ENCODE data around the gene WDR70.

WDR70 gene

GRCh38 chr5:37799865-37800421 lies 420.8 kb downstream of the WDR70 start:
- TF ChIP-seq FOXM1 (IDR thresholded peaks at IDR 0.05; ENCODE audit: borderline replicate concordance) (no peak), TARDBP (IDR thresholded peaks at IDR 0.05) (no peak), FOXK2 (IDR thresholded peaks at IDR 0.05) (no peak), BHLHE40 (IDR thresholded peaks at IDR 0.05; ENCODE audit: borderline replicate concordance) (no peak), L3MBTL2 (conservative IDR thresholded peaks at IDR 0.05) (no peak), LEF1 (IDR thresholded peaks at IDR 0.05; ENCODE audit: borderline replicate concordance) (no peak), HDGF (IDR thresholded peaks at IDR 0.05; ENCODE audit: borderline replicate concordance) (no peak), NFRKB (IDR thresholded peaks at IDR 0.05) (no peak), ZNF384 (IDR thresholded peaks at IDR 0.05) (no peak), PKNOX1 (IDR thresholded peaks at IDR 0.05) (no peak), ELF4 (IDR thresholded peaks at IDR 0.05) (no peak), SP1 (IDR thresholded peaks at IDR 0.05) (no peak)
- ChIA-PET POLR2A (no interaction called here), CTCF (no interaction called here)
- DNase-seq (ENCODE audit: extremely low spot score), result no peak

DNA sequence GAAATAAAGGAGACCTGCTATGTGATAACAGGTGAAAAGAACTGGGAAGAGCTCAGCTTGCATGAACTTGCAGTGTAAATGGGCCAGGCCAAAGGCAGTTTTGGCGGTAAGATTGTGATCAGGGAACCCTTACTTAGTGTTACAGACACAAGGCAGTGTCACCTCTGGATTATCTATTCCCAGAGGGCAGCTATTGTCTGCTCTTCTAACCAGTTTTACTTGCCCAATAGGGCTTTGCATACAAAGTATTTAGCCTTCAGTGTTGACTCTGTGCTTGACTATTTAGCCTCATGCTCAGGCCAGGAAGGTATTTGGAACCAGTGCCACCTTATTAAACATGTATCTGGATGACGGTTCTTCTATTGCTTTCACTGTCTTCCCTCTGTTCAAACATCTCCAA lies 422.4 kb downstream of the WDR70 start:
- CTCF ChIA-PET, result no interaction called here
- DNase-seq (ENCODE audit: extremely low spot score), result no peak
- POLR2A ChIA-PET, result no interaction called here
- TF ChIP-seq PKNOX1 (IDR thresholded peaks at IDR 0.05), result no peak
- TF ChIP-seq FOXA1 (IDR thresholded peaks at IDR 0.05), result no peak
- no peak for TF ChIP-seq HDGF (IDR thresholded peaks at IDR 0.05; ENCODE audit: borderline replicate concordance)
- TF ChIP-seq SUZ12 (IDR thresholded peaks at IDR 0.05), result no peak
- TF ChIP-seq TARDBP (IDR thresholded peaks at IDR 0.05), result no peak
- TF ChIP-seq FOXM1 (IDR thresholded peaks at IDR 0.05; ENCODE audit: borderline replicate concordance), result no peak
- no peak for TF ChIP-seq L3MBTL2 (conservative IDR thresholded peaks at IDR 0.05)

All from HEK293T (cell line).